Measurements from ENCODE around the gene FOXA2.

GRCh38 chr20:22584522-22584921, at the start of gene FOXA2:
- no peak for TF ChIP-seq POLR2AphosphoS5 (IDR thresholded peaks at IDR 0.05; ENCODE audit: low read depth, low read length)
- no peak for TF ChIP-seq POLR2A (IDR thresholded peaks at IDR 0.05; ENCODE audit: low read depth, low read length)

Data from GM12891 (cell line).